ENCODE results near the gene PPP1R2.

Gene PPP1R2

DNA sequence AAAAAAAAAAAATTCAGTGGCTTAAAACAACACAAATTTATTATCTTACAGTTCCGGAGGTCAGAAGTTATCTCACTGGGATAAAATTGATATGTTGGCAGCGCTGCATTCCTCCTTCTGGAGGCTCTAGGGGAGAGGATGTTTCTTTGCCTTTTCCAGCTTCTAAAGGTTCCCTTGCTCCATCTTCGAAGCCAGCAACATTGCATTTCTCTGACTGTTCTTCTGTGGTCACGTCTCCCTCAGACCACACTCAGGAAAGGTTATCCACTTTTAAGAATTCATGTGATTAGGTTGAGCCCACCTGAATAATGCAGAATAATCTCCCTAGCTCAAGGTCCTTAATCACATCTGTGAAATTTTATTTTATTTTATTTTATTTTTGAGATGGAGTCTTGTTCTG is 76.9 kb downstream of the PPP1R2 start:
- ChIA-PET POLR2A (no interaction called here), CTCF (no interaction called here)
- DNase-seq (ENCODE audit: extremely low spot score), result no peak
- TF ChIP-seq, protein P1, sequence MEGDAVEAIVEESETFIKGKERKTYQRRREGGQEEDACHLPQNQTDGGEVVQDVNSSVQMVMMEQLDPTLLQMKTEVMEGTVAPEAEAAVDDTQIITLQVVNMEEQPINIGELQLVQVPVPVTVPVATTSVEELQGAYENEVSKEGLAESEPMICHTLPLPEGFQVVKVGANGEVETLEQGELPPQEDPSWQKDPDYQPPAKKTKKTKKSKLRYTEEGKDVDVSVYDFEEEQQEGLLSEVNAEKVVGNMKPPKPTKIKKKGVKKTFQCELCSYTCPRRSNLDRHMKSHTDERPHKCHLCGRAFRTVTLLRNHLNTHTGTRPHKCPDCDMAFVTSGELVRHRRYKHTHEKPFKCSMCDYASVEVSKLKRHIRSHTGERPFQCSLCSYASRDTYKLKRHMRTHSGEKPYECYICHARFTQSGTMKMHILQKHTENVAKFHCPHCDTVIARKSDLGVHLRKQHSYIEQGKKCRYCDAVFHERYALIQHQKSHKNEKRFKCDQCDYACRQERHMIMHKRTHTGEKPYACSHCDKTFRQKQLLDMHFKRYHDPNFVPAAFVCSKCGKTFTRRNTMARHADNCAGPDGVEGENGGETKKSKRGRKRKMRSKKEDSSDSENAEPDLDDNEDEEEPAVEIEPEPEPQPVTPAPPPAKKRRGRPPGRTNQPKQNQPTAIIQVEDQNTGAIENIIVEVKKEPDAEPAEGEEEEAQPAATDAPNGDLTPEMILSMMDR (IDR thresholded peaks at IDR 0.05; ENCODE audit: control extremely low read depth, extremely low read depth, low read depth, missing control alignments), result no peak
